ENCODE measurements around the gene RCBTB2. TPM values are rescaled to one million over a fixed set of nuclear protein-coding genes. Genes with fewer than 3 reads are reported as not detected.
A peak's percentile ranks its signal among the peaks of the same experiment; 100 is the strongest.
"Not testable (repeated sequence)": the region's sequence is repeated elsewhere in the genome, so short reads cannot be mapped to it uniquely, and the experiment has no call there.

RCBTB2 gene
- total RNA-seq, 1 donor from 2014 or later, result 4.3 TPM

DNA sequence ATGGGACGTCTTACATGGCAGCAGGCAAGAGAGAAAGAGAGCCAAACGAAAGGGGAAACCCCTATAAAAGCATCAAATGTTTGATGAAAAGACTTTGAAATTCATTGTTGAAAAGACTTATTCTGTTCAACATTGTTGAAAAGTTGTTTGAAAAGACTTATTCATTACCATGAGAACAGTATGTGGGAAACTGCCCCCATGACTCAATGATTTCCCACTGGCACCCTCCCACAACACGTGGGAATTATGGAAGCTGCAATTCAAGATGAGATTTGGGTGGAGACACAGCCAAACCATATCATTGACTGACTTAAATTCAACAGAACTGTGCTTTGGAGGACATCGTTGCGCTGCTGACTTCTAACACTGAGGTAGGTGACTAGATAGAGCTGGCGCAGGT lies 48.0 kb upstream of the RCBTB2 start:
- Mint-ChIP-seq H3K27ac (ENCODE audit: unreplicated experiment) (no peak overlapping the region), H3K36me3 (ENCODE audit: low read depth, unreplicated experiment) (no peaks in the 10 kb centered on the region), H3K4me3 (ENCODE audit: unreplicated experiment) (no peak overlapping the region), H3K27me3 (ENCODE audit: low read depth, unreplicated experiment) (peaks cover 4% of the 10 kb centered on the region), H3K9me3 (ENCODE audit: unreplicated experiment) (no peaks in the 10 kb centered on the region), H3K4me1 (ENCODE audit: low read depth, unreplicated experiment) (peaks cover 3% of the 10 kb centered on the region)
- TF ChIP-seq EZH2 (IDR thresholded peaks at IDR 0.05; ENCODE audit: insufficient read depth, low read length), result no peak
- TF ChIP-seq, protein P1, sequence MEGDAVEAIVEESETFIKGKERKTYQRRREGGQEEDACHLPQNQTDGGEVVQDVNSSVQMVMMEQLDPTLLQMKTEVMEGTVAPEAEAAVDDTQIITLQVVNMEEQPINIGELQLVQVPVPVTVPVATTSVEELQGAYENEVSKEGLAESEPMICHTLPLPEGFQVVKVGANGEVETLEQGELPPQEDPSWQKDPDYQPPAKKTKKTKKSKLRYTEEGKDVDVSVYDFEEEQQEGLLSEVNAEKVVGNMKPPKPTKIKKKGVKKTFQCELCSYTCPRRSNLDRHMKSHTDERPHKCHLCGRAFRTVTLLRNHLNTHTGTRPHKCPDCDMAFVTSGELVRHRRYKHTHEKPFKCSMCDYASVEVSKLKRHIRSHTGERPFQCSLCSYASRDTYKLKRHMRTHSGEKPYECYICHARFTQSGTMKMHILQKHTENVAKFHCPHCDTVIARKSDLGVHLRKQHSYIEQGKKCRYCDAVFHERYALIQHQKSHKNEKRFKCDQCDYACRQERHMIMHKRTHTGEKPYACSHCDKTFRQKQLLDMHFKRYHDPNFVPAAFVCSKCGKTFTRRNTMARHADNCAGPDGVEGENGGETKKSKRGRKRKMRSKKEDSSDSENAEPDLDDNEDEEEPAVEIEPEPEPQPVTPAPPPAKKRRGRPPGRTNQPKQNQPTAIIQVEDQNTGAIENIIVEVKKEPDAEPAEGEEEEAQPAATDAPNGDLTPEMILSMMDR (IDR thresholded peaks at IDR 0.05; ENCODE audit: insufficient read depth, low read depth, low read length), result no peak
- Histone ChIP-seq H2AFZ (ENCODE audit: low read depth, low read length) (no peak overlapping the region), H3K36me3 (ENCODE audit: insufficient read depth, low read length) (no peaks in the 10 kb centered on the region), H3K27me3 (ENCODE audit: insufficient read depth, low read length) (no peaks in the 10 kb centered on the region), H3K4me2 (ENCODE audit: low read length) (no peak overlapping the region), H3K79me2 (ENCODE audit: insufficient read depth, low read length) (no peaks in the 10 kb centered on the region), H3K27ac (ENCODE audit: low read depth, low read length) (no peak overlapping the region), H3K9me3 (ENCODE audit: insufficient read depth, low read depth, low read length) (no peaks in the 10 kb centered on the region), H4K20me1 (ENCODE audit: insufficient read depth, low read length) (no peaks in the 10 kb centered on the region), H3K9ac (ENCODE audit: low read length) (no peak overlapping the region), H3K4me3 (ENCODE audit: insufficient read depth, low read depth, low read length) (no peak overlapping the region), H3K4me1 (ENCODE audit: insufficient read depth, low read length) (no peaks in the 10 kb centered on the region)
- no peak for DNase-seq (ENCODE audit: low read depth)
- no peak for FAIRE-seq

- H3K27me3 ChIP-seq (ENCODE audit: insufficient read depth, low read length), result no peaks in the 10 kb centered on the region
- TF ChIP-seq EZH2 (IDR thresholded peaks at IDR 0.05; ENCODE audit: insufficient read depth, low read length), result no peak
- TF ChIP-seq, protein P1 (IDR thresholded peaks at IDR 0.05; ENCODE audit: insufficient read depth, low read depth, low read length), result peak; percentile 76
- H3K4me2 ChIP-seq (ENCODE audit: low read length), result no peak overlapping the region
- DNase-seq (ENCODE audit: low read depth) (no peak), FAIRE-seq (no peak)
- peaks cover 3% of the 10 kb centered on the region for H3K4me1 Mint-ChIP-seq (ENCODE audit: low read depth, unreplicated experiment)
- H4K20me1 ChIP-seq (ENCODE audit: insufficient read depth, low read length), result no peaks in the 10 kb centered on the region
- H3K9me3 ChIP-seq (ENCODE audit: insufficient read depth, low read depth, low read length), result no peaks in the 10 kb centered on the region
- peaks cover 4% of the 10 kb centered on the region for H3K27me3 Mint-ChIP-seq (ENCODE audit: low read depth, unreplicated experiment)
- no peaks in the 10 kb centered on the region for H3K4me1 ChIP-seq (ENCODE audit: insufficient read depth, low read length)
- H3K36me3 ChIP-seq (ENCODE audit: insufficient read depth, low read length), result no peaks in the 10 kb centered on the region
- no peaks in the 10 kb centered on the region for H3K36me3 Mint-ChIP-seq (ENCODE audit: low read depth, unreplicated experiment)
- no peak overlapping the region for H2AFZ ChIP-seq (ENCODE audit: low read depth, low read length)
- H3K9ac ChIP-seq (ENCODE audit: low read length), result no peak overlapping the region
- no peaks in the 10 kb centered on the region for H3K9me3 Mint-ChIP-seq (ENCODE audit: unreplicated experiment)
- H3K4me3 Mint-ChIP-seq (ENCODE audit: unreplicated experiment), result no peak overlapping the region
- H3K4me3 ChIP-seq (ENCODE audit: insufficient read depth, low read depth, low read length), result no peak overlapping the region
- H3K27ac ChIP-seq (ENCODE audit: low read depth, low read length), result no peak overlapping the region
- no peak overlapping the region for H3K27ac Mint-ChIP-seq (ENCODE audit: unreplicated experiment)
- no peaks in the 10 kb centered on the region for H3K79me2 ChIP-seq (ENCODE audit: insufficient read depth, low read length)
Measured at GRCh38 chr13:48580185-48580803, 47.4 kb upstream of the RCBTB2 start.

GRCh38 chr13:48579919-48580180 lies 47.0 kb upstream of the RCBTB2 start:
- H3K36me3 Mint-ChIP-seq (ENCODE audit: low read depth, unreplicated experiment); H3K4me2 ChIP-seq (ENCODE audit: low read length); H3K9ac ChIP-seq (ENCODE audit: low read length); H3K4me3 Mint-ChIP-seq (ENCODE audit: unreplicated experiment); H3K4me1 Mint-ChIP-seq (ENCODE audit: low read depth, unreplicated experiment); H2AFZ ChIP-seq (ENCODE audit: low read depth, low read length); H3K27me3 Mint-ChIP-seq (ENCODE audit: low read depth, unreplicated experiment); H3K27ac Mint-ChIP-seq (ENCODE audit: unreplicated experiment); H3K4me3 ChIP-seq (ENCODE audit: insufficient read depth, low read depth, low read length); DNase-seq (ENCODE audit: low read depth); H3K27ac ChIP-seq (ENCODE audit: low read depth, low read length); H3K9me3 Mint-ChIP-seq (ENCODE audit: unreplicated experiment); H3K36me3 ChIP-seq (ENCODE audit: insufficient read depth, low read length); H3K9me3 ChIP-seq (ENCODE audit: insufficient read depth, low read depth, low read length); H3K79me2 ChIP-seq (ENCODE audit: insufficient read depth, low read length); H3K4me1 ChIP-seq (ENCODE audit: insufficient read depth, low read length); H3K27me3 ChIP-seq (ENCODE audit: insufficient read depth, low read length); FAIRE-seq; H4K20me1 ChIP-seq (ENCODE audit: insufficient read depth, low read length): not testable (repeated sequence)
